HEK293 (cell line): ENCODE data around the gene TXNRD3.
A peak's percentile ranks its signal among the peaks of the same experiment; 100 is the strongest.

ENCODE experiments used
- HOXA7 ChIP-seq: sonication (generic); formaldehyde crosslinking; IDR thresholded peaks from 2 replicates; pipeline ENCODE4 v1.8.1; 2022; ENCODE audit warnings: missing genetic modification reagents, borderline replicate concordance
- TRIM28 ChIP-seq: IDR thresholded peaks from 2 replicates; pipeline ENCODE4 v1.6.1; 2011; ENCODE audit warnings: low read length, control low read depth, borderline replicate concordance
- WT1 ChIP-seq: fragments of 450-650 bp; formaldehyde crosslinking; IDR thresholded peaks from 2 replicates; pipeline ENCODE4 v1.5.1; 2016; ENCODE audit warnings: missing biosample characterization, missing genetic modification characterization
- ZFP37 ChIP-seq: fragments of 450-650 bp; formaldehyde crosslinking; IDR thresholded peaks from 2 replicates; pipeline ENCODE4 v1.5.1; 2016; ENCODE audit warnings: missing biosample characterization, missing genetic modification characterization
- ZNF354C ChIP-seq: fragments of 450-650 bp; formaldehyde crosslinking; IDR thresholded peaks from 2 replicates; pipeline ENCODE4 v1.5.1; 2016; ENCODE audit warnings: missing biosample characterization, missing genetic modification characterization, low read depth, borderline replicate concordance
- ZNF449 ChIP-seq: fragments of 450-650 bp; formaldehyde crosslinking; IDR thresholded peaks from 2 replicates; pipeline ENCODE4 v1.5.1; 2017; ENCODE audit warnings: missing biosample characterization, mild to moderate bottlenecking, missing genetic modification characterization, moderate library complexity
- ZNF529 ChIP-seq: fragments of 450-650 bp; formaldehyde crosslinking; IDR thresholded peaks from 2 replicates; pipeline ENCODE4 v1.5.1; 2017; ENCODE audit warnings: missing genetic modification characterization, missing biosample characterization; ENCODE audit not compliant: insufficient replicate concordance
- ZNF624 ChIP-seq: fragments of 450-650 bp; formaldehyde crosslinking; IDR thresholded peaks from 2 replicates; pipeline ENCODE4 v1.5.1; 2017; ENCODE audit warnings: missing biosample characterization, missing genetic modification characterization
- ZNF626 ChIP-seq: fragments of 450-650 bp; sonication (Bioruptor Pico); formaldehyde crosslinking; IDR thresholded peaks from 2 replicates; pipeline ENCODE4 v1.5.1; 2018; ENCODE audit warnings: missing biosample characterization, missing genetic modification characterization, inconsistent platforms
- ZNF664 ChIP-seq: fragments of 450-650 bp; formaldehyde crosslinking; IDR thresholded peaks from 2 replicates; pipeline ENCODE4 v1.5.1; 2016; ENCODE audit warnings: missing biosample characterization, missing genetic modification characterization
- ZNF791 ChIP-seq: fragments of 450-650 bp; formaldehyde crosslinking; IDR thresholded peaks from 2 replicates; pipeline ENCODE4 v1.5.1; 2016; ENCODE audit warnings: missing biosample characterization, missing genetic modification characterization
- TF ChIP-seq, protein P1 (sequence below): fragments of 450-650 bp; formaldehyde crosslinking; IDR thresholded peaks from 2 replicates; pipeline ENCODE4 v1.5.1; 2016; ENCODE audit warnings: missing biosample characterization, missing genetic modification characterization
- TF ChIP-seq, protein P2 (sequence below): fragments of 450-650 bp; formaldehyde crosslinking; IDR thresholded peaks from 2 replicates; pipeline ENCODE4 v1.5.1; 2016; ENCODE audit warnings: missing biosample characterization, missing genetic modification characterization
- TF ChIP-seq, protein P3 (sequence below): fragments of 450-650 bp; formaldehyde crosslinking; IDR thresholded peaks from 2 replicates; pipeline ENCODE4 v1.5.1; 2016; ENCODE audit warnings: missing biosample characterization, missing genetic modification characterization
- TF ChIP-seq, protein P4 (sequence below): fragments of 450-650 bp; formaldehyde crosslinking; IDR thresholded peaks from 2 replicates; pipeline ENCODE4 v1.5.1; 2016; ENCODE audit warnings: missing biosample characterization, missing genetic modification characterization, borderline replicate concordance

TXNRD3 gene

DNA sequence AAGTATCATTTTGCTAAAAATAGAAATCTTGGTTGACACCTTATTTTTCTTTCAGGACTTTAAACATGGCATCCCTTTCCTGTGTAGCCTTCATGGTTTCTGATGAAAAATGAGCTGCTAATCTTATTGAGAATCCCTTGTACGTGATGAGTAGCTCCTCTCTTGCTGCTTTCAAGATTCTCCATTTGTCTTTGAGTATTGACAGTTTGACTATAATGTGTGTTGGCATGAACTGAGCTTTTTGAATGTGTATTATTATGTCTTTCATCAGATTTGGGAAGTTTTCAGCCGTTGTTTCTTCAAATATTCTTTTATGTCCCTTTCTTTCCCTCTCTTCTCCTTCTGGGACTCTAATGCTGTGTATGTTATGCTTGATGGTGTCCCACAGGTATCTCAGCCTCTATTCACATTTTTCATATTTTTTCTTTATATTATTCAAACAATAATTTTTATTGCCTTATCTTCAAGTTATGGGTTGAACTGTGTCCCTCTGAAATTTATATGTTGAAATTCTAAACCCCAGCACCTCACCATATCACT is 92.1 kb downstream of the TXNRD3 start (continued):
- TF ChIP-seq, protein P1, sequence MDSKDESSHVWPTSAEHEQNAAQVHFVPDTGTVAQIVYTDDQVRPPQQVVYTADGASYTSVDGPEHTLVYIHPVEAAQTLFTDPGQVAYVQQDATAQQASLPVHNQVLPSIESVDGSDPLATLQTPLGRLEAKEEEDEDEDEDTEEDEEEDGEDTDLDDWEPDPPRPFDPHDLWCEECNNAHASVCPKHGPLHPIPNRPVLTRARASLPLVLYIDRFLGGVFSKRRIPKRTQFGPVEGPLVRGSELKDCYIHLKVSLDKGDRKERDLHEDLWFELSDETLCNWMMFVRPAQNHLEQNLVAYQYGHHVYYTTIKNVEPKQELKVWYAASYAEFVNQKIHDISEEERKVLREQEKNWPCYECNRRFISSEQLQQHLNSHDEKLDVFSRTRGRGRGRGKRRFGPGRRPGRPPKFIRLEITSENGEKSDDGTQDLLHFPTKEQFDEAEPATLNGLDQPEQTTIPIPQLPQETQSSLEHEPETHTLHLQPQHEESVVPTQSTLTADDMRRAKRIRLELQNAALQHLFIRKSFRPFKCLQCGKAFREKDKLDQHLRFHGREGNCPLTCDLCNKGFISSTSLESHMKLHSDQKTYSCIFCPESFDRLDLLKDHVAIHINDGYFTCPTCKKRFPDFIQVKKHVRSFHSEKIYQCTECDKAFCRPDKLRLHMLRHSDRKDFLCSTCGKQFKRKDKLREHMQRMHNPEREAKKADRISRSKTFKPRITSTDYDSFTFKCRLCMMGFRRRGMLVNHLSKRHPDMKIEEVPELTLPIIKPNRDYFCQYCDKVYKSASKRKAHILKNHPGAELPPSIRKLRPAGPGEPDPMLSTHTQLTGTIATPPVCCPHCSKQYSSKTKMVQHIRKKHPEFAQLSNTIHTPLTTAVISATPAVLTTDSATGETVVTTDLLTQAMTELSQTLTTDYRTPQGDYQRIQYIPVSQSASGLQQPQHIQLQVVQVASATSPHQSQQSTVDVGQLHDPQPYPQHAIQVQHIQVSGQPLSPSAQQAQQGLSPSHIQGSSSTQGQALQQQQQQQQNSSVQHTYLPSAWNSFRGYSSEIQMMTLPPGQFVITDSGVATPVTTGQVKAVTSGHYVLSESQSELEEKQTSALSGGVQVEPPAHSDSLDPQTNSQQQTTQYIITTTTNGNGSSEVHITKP (tag by site-specific recombination), result no peak
- TF ChIP-seq WT1 (tag by site-specific recombination) (no peak), ZNF624 (no peak), ZNF354C (tag by site-specific recombination) (no peak), ZNF791 (tag by site-specific recombination) (0 out of 2 replicates have a peak, but pooled peaks have one; percentile 71), ZFP37 (tag by site-specific recombination) (no peak), ZNF529 (no peak), HOXA7 (CRISPR knock-in tag) (no peak), TRIM28 (peak; percentile 89; the same call in 1 of the 2 replicates), ZNF626 (tag by site-specific recombination) (no peak), ZNF664 (no peak), ZNF449 (tag by site-specific recombination) (no peak)
- TF ChIP-seq, protein P2, sequence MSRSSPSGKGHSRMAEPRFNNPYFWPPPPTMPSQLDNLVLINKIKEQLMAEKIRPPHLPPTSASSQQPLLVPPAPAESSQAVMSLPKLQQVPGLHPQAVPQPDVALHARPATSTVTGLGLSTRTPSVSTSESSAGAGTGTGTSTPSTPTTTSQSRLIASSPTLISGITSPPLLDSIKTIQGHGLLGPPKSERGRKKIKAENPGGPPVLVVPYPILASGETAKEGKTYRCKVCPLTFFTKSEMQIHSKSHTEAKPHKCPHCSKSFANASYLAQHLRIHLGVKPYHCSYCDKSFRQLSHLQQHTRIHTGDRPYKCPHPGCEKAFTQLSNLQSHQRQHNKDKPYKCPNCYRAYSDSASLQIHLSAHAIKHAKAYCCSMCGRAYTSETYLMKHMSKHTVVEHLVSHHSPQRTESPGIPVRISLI (tag by site-specific recombination), result no peak
- TF ChIP-seq, protein P3, sequence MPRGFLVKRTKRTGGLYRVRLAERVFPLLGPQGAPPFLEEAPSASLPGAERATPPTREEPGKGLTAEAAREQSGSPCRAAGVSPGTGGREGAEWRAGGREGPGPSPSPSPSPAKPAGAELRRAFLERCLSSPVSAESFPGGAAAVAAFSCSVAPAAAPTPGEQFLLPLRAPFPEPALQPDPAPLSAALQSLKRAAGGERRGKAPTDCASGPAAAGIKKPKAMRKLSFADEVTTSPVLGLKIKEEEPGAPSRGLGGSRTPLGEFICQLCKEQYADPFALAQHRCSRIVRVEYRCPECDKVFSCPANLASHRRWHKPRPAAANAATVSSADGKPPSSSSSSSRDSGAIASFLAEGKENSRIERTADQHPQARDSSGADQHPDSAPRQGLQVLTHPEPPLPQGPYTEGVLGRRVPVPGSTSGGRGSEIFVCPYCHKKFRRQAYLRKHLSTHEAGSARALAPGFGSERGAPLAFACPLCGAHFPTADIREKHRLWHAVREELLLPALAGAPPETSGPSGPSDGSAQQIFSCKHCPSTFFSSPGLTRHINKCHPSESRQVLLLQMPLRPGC (tag by site-specific recombination), result no peak
- TF ChIP-seq, protein P4, sequence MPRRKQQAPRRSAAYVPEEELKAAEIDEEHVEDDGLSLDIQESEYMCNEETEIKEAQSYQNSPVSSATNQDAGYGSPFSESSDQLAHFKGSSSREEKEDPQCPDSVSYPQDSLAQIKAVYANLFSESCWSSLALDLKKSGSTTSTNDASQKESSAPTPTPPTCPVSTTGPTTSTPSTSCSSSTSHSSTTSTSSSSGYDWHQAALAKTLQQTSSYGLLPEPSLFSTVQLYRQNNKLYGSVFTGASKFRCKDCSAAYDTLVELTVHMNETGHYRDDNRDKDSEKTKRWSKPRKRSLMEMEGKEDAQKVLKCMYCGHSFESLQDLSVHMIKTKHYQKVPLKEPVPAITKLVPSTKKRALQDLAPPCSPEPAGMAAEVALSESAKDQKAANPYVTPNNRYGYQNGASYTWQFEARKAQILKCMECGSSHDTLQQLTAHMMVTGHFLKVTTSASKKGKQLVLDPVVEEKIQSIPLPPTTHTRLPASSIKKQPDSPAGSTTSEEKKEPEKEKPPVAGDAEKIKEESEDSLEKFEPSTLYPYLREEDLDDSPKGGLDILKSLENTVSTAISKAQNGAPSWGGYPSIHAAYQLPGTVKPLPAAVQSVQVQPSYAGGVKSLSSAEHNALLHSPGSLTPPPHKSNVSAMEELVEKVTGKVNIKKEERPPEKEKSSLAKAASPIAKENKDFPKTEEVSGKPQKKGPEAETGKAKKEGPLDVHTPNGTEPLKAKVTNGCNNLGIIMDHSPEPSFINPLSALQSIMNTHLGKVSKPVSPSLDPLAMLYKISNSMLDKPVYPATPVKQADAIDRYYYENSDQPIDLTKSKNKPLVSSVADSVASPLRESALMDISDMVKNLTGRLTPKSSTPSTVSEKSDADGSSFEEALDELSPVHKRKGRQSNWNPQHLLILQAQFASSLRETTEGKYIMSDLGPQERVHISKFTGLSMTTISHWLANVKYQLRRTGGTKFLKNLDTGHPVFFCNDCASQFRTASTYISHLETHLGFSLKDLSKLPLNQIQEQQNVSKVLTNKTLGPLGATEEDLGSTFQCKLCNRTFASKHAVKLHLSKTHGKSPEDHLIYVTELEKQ (tag by site-specific recombination), result no peak
